NCI-H2029 treated with DMSO at 0.1 percent for 48 hours (cell line): ENCODE results near the gene NOS1.

ENCODE experiments used
- DNase-seq: peaks from one replicate; lab custom pipeline; 2025; lab: John Stamatoyannopoulos, UW

NOS1 gene

GRCh38 chr12:117171499-117172162, 189.8 kb downstream of the NOS1 start:
- DNase-seq: no peak

DNA sequence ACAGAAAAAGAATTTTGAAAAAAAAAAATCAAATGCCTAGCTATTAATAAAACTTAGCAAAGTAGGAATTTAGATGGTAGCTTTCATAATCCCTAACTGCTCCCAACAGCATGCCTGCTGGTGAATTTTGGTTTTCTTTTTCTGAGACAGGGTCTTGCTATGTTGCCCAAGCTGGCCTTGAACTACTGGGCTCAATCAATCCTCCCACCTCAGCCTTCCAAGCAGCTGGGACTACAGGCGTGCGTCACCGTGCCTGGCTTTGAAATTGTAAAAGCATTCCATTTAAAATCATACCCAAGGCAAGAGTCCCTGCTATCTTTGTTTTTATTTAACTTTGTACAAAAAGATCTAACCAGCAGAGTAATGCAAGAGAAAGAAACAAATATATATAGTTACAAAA, 191.9 kb downstream of the NOS1 start:
- no peak for DNase-seq

- no peak for DNase-seq
Observed at GRCh38 chr12:117168976-117169375, 192.4 kb downstream of the NOS1 start.

DNA sequence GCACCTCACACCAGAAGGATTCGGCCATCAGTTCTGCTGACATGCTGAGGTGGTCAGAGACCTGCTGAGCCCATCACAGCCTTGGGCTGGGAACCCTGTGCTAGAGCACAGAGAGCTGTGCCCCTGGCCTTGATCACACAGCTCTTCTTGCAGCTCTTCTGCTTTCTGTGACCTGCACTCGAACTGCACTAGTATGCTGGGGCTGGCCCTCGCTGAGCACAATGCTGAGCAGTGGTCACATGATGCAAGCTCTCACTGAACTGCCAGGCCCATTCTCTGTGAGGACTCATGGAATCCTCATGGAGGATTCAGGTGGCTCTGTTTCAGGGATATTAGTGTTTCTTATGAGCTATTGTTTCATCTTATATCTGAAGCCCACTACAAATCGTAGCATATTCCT, 193.7 kb downstream of the NOS1 start:
- no peak for DNase-seq

GRCh38 chr12:117166107-117166506, 195.3 kb downstream of the NOS1 start:
- no peak for DNase-seq

- DNase-seq: peak; percentile 84
Observed at GRCh38 chr12:117165342-117165741, 196.1 kb downstream of the NOS1 start.

GRCh38 chr12:117162633-117163032, 198.8 kb downstream of the NOS1 start:
- DNase-seq: no peak

DNA sequence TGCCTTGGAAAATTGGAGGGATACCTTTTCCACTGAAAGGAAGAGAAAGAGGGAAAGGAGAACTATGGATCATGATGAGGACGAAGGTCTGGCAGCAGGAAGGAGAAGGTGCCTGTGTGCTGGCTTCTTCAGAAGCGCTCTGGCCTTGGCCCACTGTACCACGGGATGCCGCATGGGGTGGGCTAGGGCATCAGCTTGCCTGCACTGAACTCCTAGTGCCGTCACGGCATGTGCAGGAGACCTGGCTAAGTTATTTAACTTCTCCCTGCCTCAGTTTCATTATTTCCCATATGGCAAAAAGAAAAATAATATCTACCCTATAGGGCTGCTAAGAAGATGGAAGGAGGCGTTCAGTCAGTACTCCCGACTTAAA, 199.3 kb downstream of the NOS1 start:
- no peak for DNase-seq

GRCh38 chr12:117161460-117162166, 199.8 kb downstream of the NOS1 start:
- no peak for DNase-seq

- no peak for DNase-seq
Observed at GRCh38 chr12:117159674-117160073, 201.8 kb downstream of the NOS1 start.

GRCh38 chr12:117158911-117159553, 202.4 kb downstream of the NOS1 start:
- DNase-seq: no peak
